GM19193 (cell line): ENCODE results near the gene PTPRN2.

Experiments used
- POLR2A ChIP-seq: IDR thresholded peaks from 4 replicates; pipeline ENCODE4 v1.6.1; 2011; ENCODE audit not compliant: insufficient read depth, insufficient read length; ENCODE audit errors: extremely low read depth

The PTPRN2 gene

DNA sequence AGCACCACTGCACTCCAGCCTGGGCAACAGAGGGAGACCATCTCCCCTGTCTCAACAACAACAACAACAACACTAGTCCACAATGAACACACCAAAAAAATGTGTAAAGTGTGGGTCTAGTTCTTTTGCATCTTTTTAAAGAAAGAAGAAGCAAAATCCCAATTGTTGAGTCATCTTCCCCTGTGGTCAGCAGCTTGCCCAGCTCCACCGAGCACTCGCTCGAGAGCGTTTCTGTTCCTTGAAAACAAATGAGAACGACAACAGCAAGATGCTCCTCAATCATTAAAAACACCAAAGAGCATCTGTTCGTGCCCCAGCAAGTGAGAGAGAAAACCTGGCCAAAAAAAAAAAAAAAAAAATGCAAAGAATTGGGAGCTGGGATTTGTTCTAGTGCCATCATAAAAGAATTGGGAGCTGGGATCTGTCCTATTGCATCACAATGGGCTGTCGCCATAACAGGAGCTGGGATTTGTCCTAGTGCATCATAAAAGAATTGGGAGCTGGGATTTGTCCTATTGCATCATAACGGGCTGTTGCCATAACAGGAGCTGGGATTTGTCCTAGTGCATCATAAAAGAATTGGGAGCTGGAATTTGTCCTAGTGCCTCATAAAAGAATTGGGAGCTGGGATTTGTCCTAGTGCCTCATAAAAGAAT is 118.1 kb downstream of the PTPRN2 start:
- TF ChIP-seq POLR2A: no peak

DNA sequence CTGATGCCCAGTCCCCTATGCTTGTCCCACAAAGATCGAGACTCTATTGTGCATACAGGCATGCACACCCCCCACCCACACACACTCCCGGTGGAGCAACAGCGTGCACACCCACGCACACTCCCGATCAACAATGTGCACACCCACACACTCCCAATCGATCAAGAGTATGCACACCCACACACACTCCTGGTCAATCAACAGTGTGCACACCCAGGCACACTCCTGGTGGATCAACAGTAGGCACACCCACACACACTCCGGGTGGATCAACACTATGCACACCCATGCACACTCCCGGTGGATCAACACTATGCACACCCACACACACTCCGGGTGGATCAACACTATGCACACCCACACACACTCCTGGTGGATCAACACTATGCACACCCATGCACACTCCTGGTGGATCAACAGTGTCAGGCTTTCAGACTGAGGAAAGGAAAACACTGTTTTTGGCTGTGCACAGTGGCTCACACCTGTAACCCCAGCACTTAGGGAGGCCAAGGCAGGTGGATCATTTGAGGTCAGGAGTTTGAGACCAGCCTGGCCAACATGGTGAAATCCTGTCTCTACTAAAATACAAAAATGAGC is 118.8 kb downstream of the PTPRN2 start:
- TF ChIP-seq POLR2A: no peak

GRCh38 chr7:158468181-158468580 is 119.4 kb downstream of the PTPRN2 start:
- no peak for TF ChIP-seq POLR2A

DNA sequence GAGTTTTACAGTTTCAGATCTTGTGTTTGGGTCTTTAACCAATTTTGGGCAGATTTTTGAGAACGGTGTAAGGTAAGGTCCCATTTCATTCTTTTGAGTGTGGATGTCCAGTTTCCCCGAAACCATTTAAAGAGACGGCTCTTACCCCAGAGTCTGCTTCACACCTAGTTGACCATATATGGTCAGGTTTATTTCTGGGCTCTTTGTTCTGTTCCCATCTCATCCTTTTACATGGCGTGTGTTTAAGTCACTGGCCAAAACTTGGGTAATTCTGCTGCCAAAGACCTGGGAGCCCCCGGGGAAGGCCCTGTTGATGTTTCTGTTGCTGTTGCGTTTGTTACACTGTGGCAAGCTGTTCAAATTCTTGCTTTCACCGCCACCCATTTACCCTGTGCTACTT is 120.1 kb downstream of the PTPRN2 start:
- TF ChIP-seq POLR2A: no peak

- TF ChIP-seq POLR2A: no peak
Observed at GRCh38 chr7:158463317-158463716, 124.3 kb downstream of the PTPRN2 start.

DNA sequence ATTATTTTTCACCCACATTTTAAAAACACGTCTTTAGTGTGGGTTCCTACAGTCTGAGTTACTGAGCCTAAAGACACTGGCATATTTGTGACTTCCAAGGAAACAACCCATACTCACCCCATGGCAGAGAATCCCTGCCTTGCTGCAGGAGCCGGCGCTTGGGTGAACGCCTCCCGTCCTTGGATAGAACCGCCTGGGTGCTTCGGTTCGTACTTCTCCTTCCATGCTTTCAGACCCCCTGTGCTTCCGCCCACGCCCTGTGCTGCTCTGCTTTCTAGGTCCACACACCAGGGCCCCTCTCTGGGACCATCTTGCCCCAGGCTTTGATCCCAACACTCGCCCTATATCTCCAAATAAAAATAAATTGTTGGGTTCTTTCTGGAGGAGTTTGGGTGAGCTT is 125.8 kb downstream of the PTPRN2 start:
- no peak for TF ChIP-seq POLR2A

DNA sequence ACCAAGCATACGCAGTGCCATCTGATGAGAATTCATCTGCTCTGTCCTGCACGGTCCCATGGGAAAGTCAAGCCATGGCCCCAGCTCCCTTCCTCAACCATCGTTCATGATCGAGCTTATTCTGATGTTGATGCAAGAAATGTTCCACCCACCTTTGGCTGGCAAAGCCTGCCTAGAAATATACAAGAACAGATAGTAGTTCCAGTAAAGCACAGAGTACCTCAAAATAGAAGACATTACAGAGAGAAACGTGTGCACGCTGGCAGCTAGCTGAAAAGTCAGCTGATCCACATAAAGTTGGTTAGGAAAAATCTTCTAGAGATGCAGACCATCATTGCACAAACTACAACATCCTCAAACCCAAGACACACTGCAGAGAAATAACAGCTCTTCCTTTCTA is 127.0 kb downstream of the PTPRN2 start:
- no peak for TF ChIP-seq POLR2A

GRCh38 chr7:158458716-158459282 is 128.8 kb downstream of the PTPRN2 start:
- TF ChIP-seq POLR2A: no peak

- TF ChIP-seq POLR2A: no peak
Observed at GRCh38 chr7:158458096-158458495, 129.5 kb downstream of the PTPRN2 start.

DNA sequence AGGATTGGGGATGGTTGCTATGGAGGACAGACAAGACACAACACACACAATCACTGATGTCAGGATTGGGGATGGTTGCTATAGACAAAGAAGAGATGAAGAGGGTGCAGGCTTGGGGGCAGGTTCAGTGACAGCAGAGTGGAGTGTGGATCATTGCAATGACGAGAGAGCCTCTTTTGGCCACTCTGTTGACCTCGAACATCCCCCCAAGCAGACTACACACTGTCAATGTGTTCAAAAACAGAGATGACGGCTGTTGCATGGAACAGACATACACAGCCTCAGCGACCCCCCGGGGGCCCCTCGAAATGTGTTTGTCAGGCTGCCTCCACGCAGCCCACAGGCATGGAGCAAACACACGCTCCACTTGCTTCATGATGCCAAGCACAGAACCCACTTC is 133.0 kb downstream of the PTPRN2 start:
- TF ChIP-seq POLR2A: no peak

- no peak for TF ChIP-seq POLR2A
Observed at GRCh38 chr7:158453663-158454062, 134.0 kb downstream of the PTPRN2 start.

DNA sequence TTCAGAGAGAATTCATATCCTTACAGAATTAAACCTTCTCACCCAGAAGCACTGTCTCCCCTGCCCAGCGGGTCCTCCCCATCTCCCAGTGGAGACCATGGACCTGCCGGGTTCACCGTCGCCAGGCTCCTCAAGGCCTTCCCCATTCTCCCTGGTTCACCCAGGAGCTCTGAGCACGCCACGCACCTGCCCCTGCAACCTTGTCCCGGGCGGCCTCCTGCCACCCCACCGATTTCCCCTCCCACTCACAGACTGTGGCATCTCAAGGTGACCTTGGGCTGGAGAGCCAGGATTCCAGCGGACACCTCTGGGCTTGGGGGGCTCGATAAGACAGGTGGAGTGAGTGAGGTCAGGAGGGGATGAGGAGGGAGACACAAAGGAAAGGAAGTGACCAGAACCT is 135.3 kb downstream of the PTPRN2 start:
- no peak for TF ChIP-seq POLR2A

- no peak for TF ChIP-seq POLR2A
Observed at GRCh38 chr7:158450476-158451124, 137.0 kb downstream of the PTPRN2 start.

GRCh38 chr7:158449942-158450341 is 137.7 kb downstream of the PTPRN2 start:
- no peak for TF ChIP-seq POLR2A

DNA sequence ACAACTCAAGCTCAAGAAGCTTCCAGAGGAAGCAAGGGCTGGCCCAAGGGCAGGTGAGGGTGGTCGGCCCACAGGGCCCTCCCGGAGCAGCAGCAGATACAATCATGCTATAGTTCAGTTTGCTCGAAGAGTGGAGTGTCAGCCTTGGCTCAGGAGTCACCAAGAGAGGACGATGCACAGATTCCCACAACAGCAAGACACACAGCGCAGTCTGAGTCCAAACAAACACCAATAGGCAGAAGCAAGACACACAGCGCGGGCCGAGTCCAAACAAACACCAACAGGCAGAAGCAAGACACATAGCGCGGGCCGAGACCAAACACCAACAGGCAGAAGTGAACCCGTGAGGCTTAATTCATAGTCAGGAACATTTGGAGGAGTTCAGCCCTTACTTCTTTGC is 138.4 kb downstream of the PTPRN2 start:
- no peak for TF ChIP-seq POLR2A
